Trophoblast cell (in vitro differentiated cells and primary cell): ENCODE results near the gene CSRP1.

Source experiments
- DNase-seq, 2 donors: peaks; one replicate each; pipeline ENCODE4 v3.0.0-alpha.2; 2016
- H2AFZ ChIP-seq: 2 replicates; pipeline ENCODE4 v1.6.1; 2013; ENCODE audit warnings: low read length, moderate library complexity, mild to moderate bottlenecking; ENCODE audit not compliant: insufficient read depth, poor library complexity
- H2AK5ac ChIP-seq: 2 replicates; pipeline ENCODE4 v1.6.1; 2013; ENCODE audit warnings: mild to moderate bottlenecking, low read length
- H2BK120ac ChIP-seq: 2 replicates; pipeline ENCODE4 v1.6.1; 2013; ENCODE audit warnings: low read length, mild to moderate bottlenecking, moderate library complexity; ENCODE audit not compliant: insufficient read depth, poor library complexity
- H2BK12ac ChIP-seq: 2 replicates; pipeline ENCODE4 v1.6.1; 2013; ENCODE audit warnings: mild to moderate bottlenecking, low read length, moderate library complexity
- H2BK5ac ChIP-seq: 2 replicates; pipeline ENCODE4 v1.6.1; 2013; ENCODE audit warnings: low read length, low read depth, moderate library complexity, mild to moderate bottlenecking; ENCODE audit not compliant: poor library complexity
- H3K14ac ChIP-seq: 2 replicates; pipeline ENCODE4 v1.6.1; 2013; ENCODE audit warnings: mild to moderate bottlenecking, low read length
- H3K18ac ChIP-seq: 2 replicates; pipeline ENCODE4 v1.6.1; 2013; ENCODE audit warnings: mild to moderate bottlenecking, low read length
- H3K23ac ChIP-seq: 2 replicates; pipeline ENCODE4 v1.6.1; 2013; ENCODE audit warnings: low read length
- H3K27ac ChIP-seq: 2 replicates; pipeline ENCODE4 v1.5.1; 2013; ENCODE audit warnings: low read depth, mild to moderate bottlenecking, inconsistent platforms, low read length, moderate library complexity
- H3K27me3 ChIP-seq: 2 replicates; pipeline ENCODE4 v1.6.1; 2013; ENCODE audit warnings: inconsistent platforms, mild to moderate bottlenecking, low read length, moderate library complexity; ENCODE audit not compliant: insufficient read depth
- H3K36me3 ChIP-seq, 2 experiments: 1 replicate in 1 of 2; 2 replicates in 1 of 2; pipeline ENCODE4 v1.6.1; 2013; ENCODE audit warnings: low read length in 2 of 2, mild to moderate bottlenecking in 2 of 2, moderate library complexity in 1 of 2; ENCODE audit not compliant: insufficient read depth in 2 of 2, control insufficient read depth in 1 of 2
- H3K4ac ChIP-seq: 2 replicates; pipeline ENCODE4 v1.6.1; 2013; ENCODE audit warnings: low read depth, mild to moderate bottlenecking, low read length, moderate library complexity
- H3K4me1 ChIP-seq, 2 experiments: 1 replicate in 1 of 2; 2 replicates in 1 of 2; pipeline ENCODE4 v1.6.1; 2013; ENCODE audit warnings: low read length in 2 of 2, mild to moderate bottlenecking in 2 of 2, moderate library complexity in 1 of 2; ENCODE audit not compliant: insufficient read depth in 2 of 2, control insufficient read depth in 1 of 2
- H3K4me2 ChIP-seq: 2 replicates; pipeline ENCODE4 v1.6.1; 2013; ENCODE audit warnings: inconsistent platforms, mild to moderate bottlenecking, low read length, moderate library complexity
- H3K4me3 ChIP-seq: 2 replicates; pipeline ENCODE4 v1.5.1; 2013; ENCODE audit warnings: mild to moderate bottlenecking, low read depth, low read length, inconsistent platforms
- H3K79me1 ChIP-seq: one replicate; pipeline ENCODE4 v1.6.1; 2013; ENCODE audit warnings: low read length
- H3K79me2 ChIP-seq: 2 replicates; pipeline ENCODE4 v1.6.1; 2013; ENCODE audit warnings: low read length, mild to moderate bottlenecking; ENCODE audit not compliant: control insufficient read depth, insufficient read depth, poor library complexity
- H3K9ac ChIP-seq: 2 replicates; pipeline ENCODE4 v1.6.1; 2013; ENCODE audit warnings: mild to moderate bottlenecking, low read length
- H3K9me3 ChIP-seq: 2 replicates; pipeline ENCODE4 v1.6.1; 2013; ENCODE audit warnings: low read depth, mild to moderate bottlenecking, control low read depth, inconsistent platforms, low read length; ENCODE audit not compliant: insufficient read depth
- H4K12ac ChIP-seq: 2 replicates; pipeline ENCODE4 v1.6.1; 2013; ENCODE audit warnings: low read depth, mild to moderate bottlenecking, low read length, moderate library complexity
- H4K8ac ChIP-seq: 2 replicates; pipeline ENCODE4 v1.6.1; 2013; ENCODE audit warnings: low read depth, mild to moderate bottlenecking, low read length, moderate library complexity
- H4K91ac ChIP-seq: one replicate; pipeline ENCODE4 v1.6.1; 2013; ENCODE audit warnings: low read depth, mild to moderate bottlenecking, low read length, moderate library complexity
- WGBS: extraction: QIAGEN DNeasy Blood & Tissue Kit; methylation state at CpG from one replicate; pipeline ENCODE4 v1.1.7; 2013; ENCODE audit warnings: missing lambda C conversion rate; ENCODE audit not compliant: insufficient read length, insufficient coverage; ENCODE audit errors: extremely low coverage; 5-methylcytosine and 5-hydroxymethylcytosine counted together

Gene CSRP1

DNA sequence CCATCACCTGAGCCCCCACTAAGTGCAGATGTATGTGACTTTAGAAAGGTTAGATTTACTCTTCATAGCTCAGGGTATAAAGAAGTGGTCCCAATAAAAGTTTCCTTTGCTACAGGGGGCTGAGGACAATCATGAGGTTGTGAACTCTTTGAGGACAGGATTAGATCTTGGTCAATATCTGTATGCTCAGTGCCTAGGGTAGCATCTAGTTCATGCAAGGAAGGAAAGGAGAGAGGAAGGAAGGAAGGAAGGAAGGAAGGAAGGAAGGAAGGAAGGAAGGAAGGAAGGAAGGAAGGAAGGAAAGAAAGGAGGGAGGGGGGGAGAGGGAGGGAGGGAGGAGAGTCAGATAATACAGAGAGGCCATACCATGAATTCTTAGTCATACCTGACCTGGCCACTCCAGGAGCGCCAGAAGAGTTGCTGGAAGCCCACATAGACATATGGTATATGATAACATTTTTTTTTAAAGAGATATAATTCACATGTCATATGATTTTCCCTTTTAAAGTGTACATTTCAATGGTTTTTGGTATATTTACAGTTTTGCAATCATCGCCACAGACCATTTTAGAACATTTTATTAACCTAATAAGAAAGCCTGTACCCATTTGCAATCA, 9.7 kb upstream of the CSRP1 start:
- Histone ChIP-seq H3K79me1 (peaks cover 59% of the 10 kb centered on the region), H3K36me3 (no peaks in the 10 kb centered on the region), H2AK5ac (peak overlapping the region; percentile 85), H4K12ac (no peak overlapping the region), H3K9me3 (no peaks in the 10 kb centered on the region), H2BK120ac (peak overlapping the region; percentile 95), H3K14ac (peak overlapping the region; percentile 85), H3K18ac (no peak overlapping the region), H3K4me1 (peaks cover 41 to 43% of the 10 kb centered on the region in 2 experiments), H4K91ac (peak overlapping the region; percentile 99), H3K4me3 (no peak overlapping the region), H3K9ac (no peak overlapping the region), H3K4me2 (no peak overlapping the region), H4K8ac (peak overlapping the region; percentile 94), H3K23ac (no peak overlapping the region), H2AFZ (no peak overlapping the region), H3K27me3 (no peaks in the 10 kb centered on the region), H2BK5ac (peak overlapping the region; percentile 98), H3K79me2 (peaks cover 15% of the 10 kb centered on the region), H3K4ac (peak overlapping the region; percentile 83), H3K27ac (peak overlapping the region; percentile 97), H2BK12ac (peak overlapping the region; percentile 99)
- WGBS = no CpG with 5 or more reads among the region's 2 CpGs
- DNase-seq = peak; percentile 52 to 75

DNA sequence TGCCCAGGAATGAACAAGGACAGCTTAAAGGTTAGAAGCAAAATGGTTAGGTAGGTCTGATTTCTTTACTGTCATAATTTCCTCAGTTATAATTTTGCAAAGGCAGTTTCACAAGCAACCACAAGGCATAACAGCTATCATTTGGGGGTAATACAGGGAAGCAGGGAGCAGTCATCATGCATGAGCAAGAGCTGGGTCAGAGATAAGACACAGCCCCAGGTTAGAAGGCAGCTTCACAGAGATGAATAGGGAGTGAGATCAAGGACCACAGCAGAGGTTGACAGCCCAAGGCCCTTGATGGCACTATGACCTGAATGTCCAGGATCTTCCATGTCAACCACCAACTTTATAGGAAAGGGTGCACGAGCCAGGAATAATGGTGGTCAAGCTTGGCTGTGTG, 9.0 kb upstream of the CSRP1 start:
- peak overlapping the region; percentile 85 for H2AK5ac ChIP-seq
- H3K18ac ChIP-seq = peak overlapping the region; percentile 58
- H3K4me3 ChIP-seq = no peak overlapping the region
- H4K8ac ChIP-seq = peak overlapping the region; percentile 94
- peak overlapping the region; percentile 99 for H4K91ac ChIP-seq
- peak overlapping the region; percentile 3 for H2AFZ ChIP-seq
- H3K23ac ChIP-seq = no peak overlapping the region
- H3K4ac ChIP-seq = peak overlapping the region; percentile 83
- WGBS = no CpG with 5 or more reads among the region's 1 CpG
- no peaks in the 10 kb centered on the region for H3K9me3 ChIP-seq
- no peak overlapping the region for H4K12ac ChIP-seq
- H3K14ac ChIP-seq = peak overlapping the region; percentile 85
- H2BK120ac ChIP-seq = peak overlapping the region; percentile 95
- peaks cover 65% of the 10 kb centered on the region for H3K79me1 ChIP-seq
- no peaks in the 10 kb centered on the region for H3K27me3 ChIP-seq
- no peak overlapping the region for H3K9ac ChIP-seq
- peak overlapping the region; percentile 97 for H3K27ac ChIP-seq
- peak; percentile 58 to 66 for DNase-seq
- peak overlapping the region; percentile 59 for H3K4me2 ChIP-seq
- peaks cover 15% of the 10 kb centered on the region for H3K79me2 ChIP-seq
- peaks cover 46 to 49% of the 10 kb centered on the region in 2 experiments for H3K4me1 ChIP-seq
- peak overlapping the region; percentile 98 for H2BK5ac ChIP-seq
- H2BK12ac ChIP-seq = peak overlapping the region; percentile 99
- H3K36me3 ChIP-seq = no peaks in the 10 kb centered on the region

DNA sequence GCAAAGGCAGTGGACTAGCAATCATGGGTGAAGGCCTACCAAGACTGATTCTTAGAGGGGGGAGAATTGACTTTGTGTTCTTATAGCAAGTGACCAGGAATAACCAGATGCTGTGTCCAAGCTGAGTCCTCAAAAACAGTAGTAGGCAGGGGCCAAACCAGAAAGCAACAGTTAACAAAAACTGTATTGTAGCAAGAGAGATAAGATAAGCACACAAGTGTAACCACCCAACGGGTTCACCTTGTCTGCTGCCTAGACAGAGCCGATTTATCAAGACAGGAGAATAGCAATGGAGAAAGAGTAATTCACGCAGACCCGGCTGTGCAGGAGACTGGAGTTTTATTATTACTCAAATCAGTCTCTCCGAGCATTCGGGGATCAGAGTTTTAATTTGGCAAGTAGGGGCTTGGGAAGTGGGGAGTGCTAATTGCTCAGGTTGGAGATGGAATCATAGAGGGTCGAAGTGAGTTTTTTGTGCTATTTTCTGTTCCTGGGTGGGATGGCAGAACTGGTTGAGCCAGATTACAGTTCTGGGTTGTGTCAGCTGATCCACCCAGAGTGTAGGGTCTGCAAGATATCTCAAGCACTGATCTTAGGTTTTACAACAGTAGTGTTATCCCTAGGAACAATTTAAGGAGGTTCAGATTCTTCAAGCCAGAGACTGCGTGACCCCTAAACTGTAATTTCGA, 8.3 kb upstream of the CSRP1 start:
- H4K12ac ChIP-seq = no peak overlapping the region
- no peak overlapping the region for H3K23ac ChIP-seq
- peak overlapping the region; percentile 78 for H2AK5ac ChIP-seq
- H3K36me3 ChIP-seq = no peaks in the 10 kb centered on the region
- peak overlapping the region; percentile 97 for H3K27ac ChIP-seq
- peak overlapping the region; percentile 98 for H2BK12ac ChIP-seq
- H3K79me2 ChIP-seq = peaks cover 15% of the 10 kb centered on the region
- peak overlapping the region; percentile 9 for H2AFZ ChIP-seq
- H4K91ac ChIP-seq = peak overlapping the region; percentile 99
- H2BK120ac ChIP-seq = peak overlapping the region; percentile 100
- no CpG with 5 or more reads among the region's 9 CpGs for WGBS
- H3K9me3 ChIP-seq = no peaks in the 10 kb centered on the region
- no peak overlapping the region for H3K4me3 ChIP-seq
- peaks cover 48 to 49% of the 10 kb centered on the region in 2 experiments for H3K4me1 ChIP-seq
- peak overlapping the region; percentile 99 for H2BK5ac ChIP-seq
- no peak for DNase-seq
- no peak overlapping the region for H3K9ac ChIP-seq
- H3K18ac ChIP-seq = peak overlapping the region; percentile 76
- no peaks in the 10 kb centered on the region for H3K27me3 ChIP-seq
- H3K14ac ChIP-seq = peak overlapping the region; percentile 88
- H3K79me1 ChIP-seq = peaks cover 67% of the 10 kb centered on the region
- peak overlapping the region; percentile 59 for H3K4me2 ChIP-seq
- H3K4ac ChIP-seq = peak overlapping the region; percentile 89
- peak overlapping the region; percentile 86 for H4K8ac ChIP-seq

DNA sequence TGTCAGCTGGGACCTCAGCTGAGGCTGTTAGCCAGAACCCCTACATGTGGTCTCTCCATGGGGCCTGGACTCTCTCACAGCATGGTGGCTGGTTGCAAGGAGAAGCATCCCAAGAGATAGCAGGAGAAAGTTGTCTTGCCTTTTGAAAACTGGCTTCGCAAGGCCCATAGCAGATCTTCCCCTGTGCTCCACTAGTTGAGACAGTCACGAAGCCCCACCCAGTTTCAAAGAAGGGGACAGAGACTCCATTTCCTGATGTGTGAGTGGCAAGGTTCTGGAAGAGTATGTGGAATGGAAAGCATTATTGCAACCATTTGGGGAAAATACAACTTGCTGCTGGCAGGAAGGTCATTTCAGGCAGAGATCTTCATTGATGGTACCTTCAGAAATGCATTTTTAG, 7.5 kb upstream of the CSRP1 start:
- Histone ChIP-seq H3K4me2 (no peak overlapping the region), H3K79me2 (peaks cover 15% of the 10 kb centered on the region), H3K27me3 (no peaks in the 10 kb centered on the region), H3K4me1 (peaks cover 48 to 55% of the 10 kb centered on the region in 2 experiments), H2AK5ac (peak overlapping the region; percentile 100), H2BK5ac (peak overlapping the region; percentile 99), H3K9ac (no peak overlapping the region), H4K12ac (no peak overlapping the region), H3K4me3 (no peak overlapping the region), H4K8ac (peak overlapping the region; percentile 95), H3K9me3 (no peaks in the 10 kb centered on the region), H3K36me3 (no peaks in the 10 kb centered on the region), H3K18ac (peak overlapping the region; percentile 98), H4K91ac (peak overlapping the region; percentile 100), H2BK12ac (peak overlapping the region; percentile 100), H3K4ac (peak overlapping the region; percentile 89), H2AFZ (peak overlapping the region; percentile 24), H3K23ac (no peak overlapping the region), H3K27ac (peak overlapping the region; percentile 97), H3K79me1 (peaks cover 66% of the 10 kb centered on the region), H3K14ac (peak overlapping the region; percentile 99), H2BK120ac (peak overlapping the region; percentile 100)
- no CpG with 5 or more reads among the region's 2 CpGs for WGBS
- no peak for DNase-seq
